Activated CD8-positive, alpha-beta memory T cell treated with anti-CD3 and anti-CD28 coated beads, Interleukin-2, amount 50 U/mL, for 1 hour (primary cell): ENCODE results near the gene GRAMD1B.

Experiments
- DNase-seq: peaks from one replicate; pipeline ENCODE4 v3.0.0-alpha.2; 2020; ENCODE audit errors: extremely low read depth

GRAMD1B gene

GRCh38 chr11:123532131-123532530 lies 102.1 kb downstream of the GRAMD1B start:
- DNase-seq, result no peak

DNA sequence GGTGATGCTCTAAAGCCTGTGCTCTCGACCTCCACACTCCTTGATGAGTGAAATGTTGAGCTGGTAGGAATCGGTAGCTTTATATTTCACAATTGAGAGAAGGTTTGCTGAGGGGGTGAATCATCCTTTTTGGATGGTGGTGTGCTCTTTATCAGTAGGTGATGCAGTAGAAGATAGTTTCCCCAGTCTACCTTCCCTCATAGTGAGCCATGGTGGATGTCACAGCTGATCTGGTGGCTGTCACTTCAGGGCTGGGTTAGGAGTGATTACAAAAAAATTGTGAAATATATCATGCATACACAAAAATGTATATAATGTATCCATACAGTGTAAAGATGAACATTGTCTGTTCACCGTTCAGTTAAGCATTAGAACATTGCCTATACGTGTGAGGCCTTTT lies 105.3 kb downstream of the GRAMD1B start:
- DNase-seq, result no peak

- DNase-seq, result no peak
Measured at GRCh38 chr11:123536690-123537437, 106.8 kb downstream of the GRAMD1B start.

DNA sequence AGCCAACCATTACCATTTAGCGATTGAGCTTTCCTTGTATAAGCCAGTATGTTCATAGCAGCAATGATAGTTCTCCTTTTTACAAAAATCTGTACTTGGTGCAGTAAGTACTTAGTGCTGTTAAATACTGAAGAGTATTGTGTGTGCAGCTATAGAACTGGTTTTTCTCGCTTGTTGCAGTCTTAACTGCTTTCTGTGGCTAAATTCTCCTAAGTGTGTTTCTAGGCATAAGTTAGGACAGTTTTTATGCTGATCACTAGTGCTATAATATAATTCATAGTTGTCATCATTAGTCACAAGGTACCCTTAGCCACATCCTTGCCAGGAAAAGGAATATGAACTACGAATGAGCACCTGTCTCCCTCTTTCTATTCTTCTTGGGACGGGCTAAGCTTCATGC lies 107.7 kb downstream of the GRAMD1B start:
- DNase-seq, result no peak

GRCh38 chr11:123543797-123544196 lies 113.7 kb downstream of the GRAMD1B start:
- no peak for DNase-seq

GRCh38 chr11:123544631-123545375 lies 114.7 kb downstream of the GRAMD1B start:
- DNase-seq, result no peak

DNA sequence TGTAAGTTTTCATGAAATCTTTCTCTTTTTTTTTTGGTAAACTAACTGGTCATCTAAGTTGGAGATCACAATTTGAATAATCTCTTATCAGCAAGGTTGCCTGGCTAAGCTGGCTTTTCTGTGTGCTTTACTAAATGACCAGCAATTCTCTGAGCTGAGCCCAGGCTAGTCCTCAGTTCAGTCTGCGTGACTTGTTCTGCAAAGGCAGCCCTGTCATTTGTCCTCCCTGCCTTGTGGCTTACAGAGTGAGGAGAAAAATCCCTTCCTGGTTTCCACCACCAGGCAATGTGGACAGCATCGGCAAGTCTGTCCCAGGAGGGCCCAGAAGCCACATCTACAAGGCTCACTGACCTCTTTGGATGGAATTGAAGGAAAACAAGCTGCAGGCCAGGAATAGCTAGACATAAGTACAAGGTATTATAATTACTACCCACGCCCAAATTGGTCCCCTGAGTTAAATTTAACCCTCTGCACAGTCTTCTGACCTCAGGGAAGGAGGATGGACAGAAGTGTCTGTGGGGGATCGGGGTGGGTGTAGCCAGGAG lies 115.7 kb downstream of the GRAMD1B start:
- DNase-seq, result no peak

- no peak for DNase-seq
Measured at GRCh38 chr11:123546515-123546914, 116.4 kb downstream of the GRAMD1B start.

DNA sequence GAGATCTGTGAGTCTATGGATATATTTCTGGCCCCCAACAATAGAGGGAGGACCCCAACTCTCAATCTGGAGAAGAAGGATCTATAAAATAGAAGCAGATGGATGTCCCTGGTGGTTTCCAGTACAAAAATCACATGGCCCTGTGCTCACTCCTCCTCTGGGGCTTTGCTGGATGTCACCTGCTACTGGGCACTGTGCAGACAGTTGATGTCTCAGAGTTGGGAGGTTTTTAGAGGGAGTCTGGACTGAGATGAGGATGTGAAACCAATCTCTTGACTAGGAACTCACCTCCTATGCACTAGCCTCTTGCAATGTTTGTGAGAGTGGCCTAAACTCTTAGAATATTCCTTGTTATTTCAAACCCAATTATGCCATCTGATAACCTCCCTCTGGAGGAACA lies 117.1 kb downstream of the GRAMD1B start:
- no peak for DNase-seq

- no peak for DNase-seq
Measured at GRCh38 chr11:123548774-123549173, 118.7 kb downstream of the GRAMD1B start.

- no peak for DNase-seq
Measured at GRCh38 chr11:123549926-123550917, 120.2 kb downstream of the GRAMD1B start.

DNA sequence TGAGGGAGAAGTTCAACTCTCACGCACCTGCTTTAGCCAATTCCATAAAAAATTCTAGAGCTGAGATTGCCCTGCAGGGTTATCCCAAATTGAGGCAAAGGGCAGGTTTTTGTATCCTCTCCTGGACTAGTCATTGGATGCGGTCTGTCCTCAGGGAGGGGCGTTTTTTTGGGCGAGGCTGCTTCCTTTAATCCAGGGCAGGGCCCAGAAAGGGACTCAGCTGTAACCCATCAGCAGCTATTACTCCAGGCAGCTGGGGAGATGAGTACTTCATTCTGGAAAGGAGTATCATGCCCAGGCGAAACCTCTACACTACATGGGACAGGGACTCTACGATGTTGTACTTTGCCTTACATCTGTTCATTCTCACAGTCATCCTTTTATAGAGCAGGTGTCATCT lies 121.0 kb downstream of the GRAMD1B start:
- DNase-seq, result no peak

- DNase-seq, result no peak
Measured at GRCh38 chr11:123556633-123557032, 126.6 kb downstream of the GRAMD1B start.

- no peak for DNase-seq
Measured at GRCh38 chr11:123558536-123559315, 128.7 kb downstream of the GRAMD1B start.

GRCh38 chr11:123559523-123559955 lies 129.5 kb downstream of the GRAMD1B start:
- DNase-seq, result no peak

GRCh38 chr11:123560006-123560405 lies 129.9 kb downstream of the GRAMD1B start:
- DNase-seq, result no peak

DNA sequence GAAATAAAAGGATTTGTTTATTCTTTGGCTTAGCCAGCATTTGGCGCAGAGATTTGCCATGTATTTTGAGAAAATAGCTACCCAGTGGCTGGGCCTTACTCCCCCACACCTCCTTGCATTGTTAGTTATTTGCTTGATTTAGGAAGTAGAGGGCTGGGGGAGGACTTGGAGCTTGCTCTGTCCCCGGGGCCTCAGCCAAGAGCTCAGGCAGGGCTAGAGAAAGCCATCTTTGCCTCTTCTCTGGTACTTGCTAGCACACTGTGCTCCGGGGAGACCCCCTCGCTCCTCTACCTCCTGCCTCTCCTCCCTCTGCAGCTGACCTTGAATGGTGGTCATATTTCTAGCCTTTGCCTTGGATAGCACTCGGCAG lies 131.3 kb downstream of the GRAMD1B start:
- no peak for DNase-seq

GRCh38 chr11:123562158-123562557 lies 132.1 kb downstream of the GRAMD1B start:
- no peak for DNase-seq

- DNase-seq, result no peak
Measured at GRCh38 chr11:123562829-123563228, 132.8 kb downstream of the GRAMD1B start.

DNA sequence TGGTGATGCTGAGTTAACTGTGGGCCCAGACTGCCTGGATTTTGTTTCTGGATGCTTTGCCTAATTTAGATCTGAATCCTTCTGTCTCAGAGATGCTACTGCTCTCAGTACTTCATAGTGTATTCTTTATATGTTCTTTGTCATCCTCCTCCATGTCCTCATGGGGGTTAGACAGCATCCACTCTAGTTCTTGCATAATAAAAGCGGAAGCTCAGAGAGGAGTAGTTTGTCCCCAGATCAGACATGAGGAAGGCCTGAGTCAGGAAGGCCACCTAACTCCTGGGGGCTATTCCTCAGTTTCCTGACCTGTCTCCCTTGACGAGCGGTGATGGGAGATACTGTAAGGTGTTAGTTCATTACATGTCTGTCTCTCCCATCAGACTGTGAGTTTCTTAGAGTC lies 134.2 kb downstream of the GRAMD1B start:
- no peak for DNase-seq

- DNase-seq, result no peak
Measured at GRCh38 chr11:123566852-123567251, 136.8 kb downstream of the GRAMD1B start.
